ENCODE measurements around the gene MR1. TPM values are rescaled to one million over a fixed set of nuclear protein-coding genes. Genes with fewer than 3 reads are reported as not detected.

MR1 gene
- polyA plus RNA-seq, 1 donor (not counting 4 experiments of a cell fraction or from before 2014, with no cell fraction given), result 32.3 TPM

DNA sequence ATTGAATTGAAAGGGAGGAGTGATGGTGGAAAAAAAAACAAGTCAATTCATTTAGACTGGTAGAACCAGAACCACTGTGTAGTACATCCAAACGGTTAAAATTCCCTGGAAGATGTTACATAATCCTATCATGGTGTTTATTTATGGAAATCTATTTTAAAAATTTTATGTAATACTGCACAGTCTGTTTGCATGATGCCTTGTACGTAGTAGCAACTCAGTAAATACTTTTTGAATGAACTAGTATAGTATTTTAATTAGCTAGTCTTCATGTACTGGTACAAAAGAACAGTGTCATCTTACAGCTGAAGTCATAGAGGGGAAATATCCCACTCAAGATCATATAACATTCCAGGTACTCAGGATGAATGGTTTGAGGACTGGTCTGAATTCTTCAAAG lies 27.7 kb downstream of the MR1 start:
- no peaks in the 10 kb centered on the region for H3K27me3 ChIP-seq (ENCODE audit: control insufficient read depth, extremely low read depth, insufficient read depth, low read length)
- no peaks in the 10 kb centered on the region for H3K36me3 ChIP-seq (ENCODE audit: control insufficient read depth in 2 of 2, extremely low read depth in 1 of 2, insufficient read depth in 2 of 2, low read length in 2 of 2)
- no peaks in the 10 kb centered on the region for H4K20me1 ChIP-seq (ENCODE audit: control insufficient read depth, extremely low read depth, insufficient read depth, low read length)
- no peak overlapping the region for H3K4me2 ChIP-seq (ENCODE audit: control insufficient read depth, extremely low read depth, insufficient read depth, low read depth, low read length)
- H3K9me3 ChIP-seq (ENCODE audit: control insufficient read depth, low read depth, low read length), result peaks cover 3% of the 10 kb centered on the region
- dilution Hi-C loops (cut with MboI; ENCODE audit: extremely low pct_ligation_motif_present, low sequenced_read_pairs), result no loop called here
- no peak overlapping the region for H3K27ac ChIP-seq (ENCODE audit: control insufficient read depth, insufficient read depth, low read length)
- peaks cover 3% of the 10 kb centered on the region for H3K4me1 ChIP-seq (ENCODE audit: control insufficient read depth, extremely low read depth, insufficient read depth, low read length)
- FAIRE-seq, result no peak
- H2AFZ ChIP-seq (ENCODE audit: control insufficient read depth, low read length), result no peak overlapping the region
- H3K9ac ChIP-seq (ENCODE audit: control insufficient read depth, extremely low read depth, insufficient read depth, low read length), result no peak overlapping the region
- H3K79me2 ChIP-seq (ENCODE audit: control insufficient read depth, insufficient read depth, low read length), result no peaks in the 10 kb centered on the region
- H3K4me3 ChIP-seq (ENCODE audit: control insufficient read depth in 2 of 3, extremely low read depth in 1 of 3, insufficient read depth in 2 of 3, low read depth in 1 of 3, low read length in 3 of 3), result no peak overlapping the region
- no peak for DNase-seq (ENCODE audit: low read depth, low spot score)
- no peak for TF ChIP-seq EZH2 (IDR thresholded peaks at IDR 0.05; ENCODE audit: low read length)
- TF ChIP-seq, protein P1, sequence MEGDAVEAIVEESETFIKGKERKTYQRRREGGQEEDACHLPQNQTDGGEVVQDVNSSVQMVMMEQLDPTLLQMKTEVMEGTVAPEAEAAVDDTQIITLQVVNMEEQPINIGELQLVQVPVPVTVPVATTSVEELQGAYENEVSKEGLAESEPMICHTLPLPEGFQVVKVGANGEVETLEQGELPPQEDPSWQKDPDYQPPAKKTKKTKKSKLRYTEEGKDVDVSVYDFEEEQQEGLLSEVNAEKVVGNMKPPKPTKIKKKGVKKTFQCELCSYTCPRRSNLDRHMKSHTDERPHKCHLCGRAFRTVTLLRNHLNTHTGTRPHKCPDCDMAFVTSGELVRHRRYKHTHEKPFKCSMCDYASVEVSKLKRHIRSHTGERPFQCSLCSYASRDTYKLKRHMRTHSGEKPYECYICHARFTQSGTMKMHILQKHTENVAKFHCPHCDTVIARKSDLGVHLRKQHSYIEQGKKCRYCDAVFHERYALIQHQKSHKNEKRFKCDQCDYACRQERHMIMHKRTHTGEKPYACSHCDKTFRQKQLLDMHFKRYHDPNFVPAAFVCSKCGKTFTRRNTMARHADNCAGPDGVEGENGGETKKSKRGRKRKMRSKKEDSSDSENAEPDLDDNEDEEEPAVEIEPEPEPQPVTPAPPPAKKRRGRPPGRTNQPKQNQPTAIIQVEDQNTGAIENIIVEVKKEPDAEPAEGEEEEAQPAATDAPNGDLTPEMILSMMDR (optimal IDR thresholded peaks at IDR 0.05 in 1 of 3, IDR thresholded peaks at IDR 0.05 in 1 of 3, conservative IDR thresholded peaks at IDR 0.05 in 1 of 3; ENCODE audit: extremely low read depth in 1 of 3, insufficient read depth in 2 of 3, low read length in 3 of 3), result no peak
- no peaks in the 10 kb centered on the region for H3K9me1 ChIP-seq (ENCODE audit: control insufficient read depth, extremely low read depth, insufficient read depth, low read length)

DNA sequence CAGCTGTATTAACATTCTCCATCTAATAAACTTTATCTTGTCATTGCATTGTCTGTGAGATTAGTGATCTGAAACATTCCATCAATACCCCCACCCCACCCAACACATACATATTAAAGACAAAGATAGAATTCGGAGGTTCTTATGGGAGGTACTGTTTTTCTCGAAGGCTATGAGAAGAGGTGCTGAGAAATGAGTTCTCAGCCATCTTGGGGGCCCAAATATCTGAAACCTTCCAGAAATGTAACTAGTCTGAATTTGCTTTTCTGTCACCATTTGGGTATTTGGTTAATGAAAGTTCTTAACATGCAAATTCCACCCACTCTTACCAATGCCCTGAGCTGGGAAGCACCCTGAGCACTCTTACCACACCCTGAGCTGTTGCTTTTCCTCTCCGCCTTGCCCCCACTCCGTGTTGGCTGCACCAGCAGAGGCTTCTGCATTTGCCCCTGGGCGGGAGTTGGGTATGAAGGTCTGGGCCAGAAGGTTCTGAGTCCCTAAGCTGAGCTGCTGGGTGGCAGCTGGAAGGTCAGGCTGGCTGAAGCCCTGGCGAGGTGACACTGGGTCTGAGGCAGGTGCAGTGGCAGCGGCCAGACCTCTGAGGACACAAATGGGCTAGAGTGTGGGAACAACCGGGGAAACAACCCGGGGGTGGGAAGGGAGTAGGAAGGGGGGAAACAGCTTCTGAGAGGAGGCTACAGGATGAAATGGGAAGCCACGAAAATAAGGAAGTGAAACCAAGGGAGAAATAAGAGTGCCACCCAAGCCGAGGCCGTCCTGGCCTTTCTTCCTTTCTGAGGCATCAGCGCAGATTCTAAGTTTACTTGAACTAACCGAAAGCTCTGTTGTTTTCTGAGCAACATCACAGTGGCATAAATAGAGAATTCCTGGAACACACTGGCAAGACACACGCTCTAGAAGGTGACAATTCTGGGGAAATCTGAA lies 28.4 kb downstream of the MR1 start:
- no peak overlapping the region for H3K9ac ChIP-seq (ENCODE audit: control insufficient read depth, extremely low read depth, insufficient read depth, low read length)
- H3K9me3 ChIP-seq (ENCODE audit: control insufficient read depth, low read depth, low read length), result peaks cover 3% of the 10 kb centered on the region
- no peak overlapping the region for H3K4me2 ChIP-seq (ENCODE audit: control insufficient read depth, extremely low read depth, insufficient read depth, low read depth, low read length)
- dilution Hi-C loops (cut with MboI; ENCODE audit: extremely low pct_ligation_motif_present, low sequenced_read_pairs), result no loop called here
- no peak overlapping the region for H3K4me3 ChIP-seq (ENCODE audit: control insufficient read depth in 2 of 3, extremely low read depth in 1 of 3, insufficient read depth in 2 of 3, low read depth in 1 of 3, low read length in 3 of 3)
- H3K79me2 ChIP-seq (ENCODE audit: control insufficient read depth, insufficient read depth, low read length), result no peaks in the 10 kb centered on the region
- H3K9me1 ChIP-seq (ENCODE audit: control insufficient read depth, extremely low read depth, insufficient read depth, low read length), result no peaks in the 10 kb centered on the region
- no peaks in the 10 kb centered on the region for H4K20me1 ChIP-seq (ENCODE audit: control insufficient read depth, extremely low read depth, insufficient read depth, low read length)
- no peak overlapping the region for H2AFZ ChIP-seq (ENCODE audit: control insufficient read depth, low read length)
- no peaks in the 10 kb centered on the region for H3K27me3 ChIP-seq (ENCODE audit: control insufficient read depth, extremely low read depth, insufficient read depth, low read length)
- no peaks in the 10 kb centered on the region for H3K36me3 ChIP-seq (ENCODE audit: control insufficient read depth in 2 of 2, extremely low read depth in 1 of 2, insufficient read depth in 2 of 2, low read length in 2 of 2)
- TF ChIP-seq EZH2 (IDR thresholded peaks at IDR 0.05; ENCODE audit: low read length), result no peak
- TF ChIP-seq, protein P1 (optimal IDR thresholded peaks at IDR 0.05 in 1 of 3, IDR thresholded peaks at IDR 0.05 in 1 of 3, conservative IDR thresholded peaks at IDR 0.05 in 1 of 3; ENCODE audit: extremely low read depth in 1 of 3, insufficient read depth in 2 of 3, low read length in 3 of 3), result no peak
- no peak for DNase-seq (ENCODE audit: low read depth, low spot score)
- no peak overlapping the region for H3K27ac ChIP-seq (ENCODE audit: control insufficient read depth, insufficient read depth, low read length)
- H3K4me1 ChIP-seq (ENCODE audit: control insufficient read depth, extremely low read depth, insufficient read depth, low read length), result peaks cover 3% of the 10 kb centered on the region
- no peak for FAIRE-seq
